Activated CD4-positive, alpha-beta T cell treated with anti-CD3 and anti-CD28 coated beads, Interleukin-2, Interleukin-4, amounts not matched to agents 100 ng/mL and 50 ng/mL, durations not matched to agents 16 hours and 8 hours (primary cell): ENCODE measurements around the gene PARD3B.

ENCODE experiments used
- DNase-seq: peaks from one replicate; pipeline ENCODE4 v3.0.0-alpha.2; 2020; ENCODE audit warnings: low spot score

Gene PARD3B

GRCh38 chr2:204591225-204591624 lies 46.0 kb downstream of the PARD3B start:
- DNase-seq = no peak

- no peak for DNase-seq
Observed at GRCh38 chr2:204604061-204604460, 58.8 kb downstream of the PARD3B start.

GRCh38 chr2:204608237-204608939 lies 63.1 kb downstream of the PARD3B start:
- no peak for DNase-seq

GRCh38 chr2:204611017-204611631 lies 65.8 kb downstream of the PARD3B start:
- DNase-seq = no peak

GRCh38 chr2:204611764-204612163 lies 66.5 kb downstream of the PARD3B start:
- DNase-seq = no peak

- DNase-seq = no peak
Observed at GRCh38 chr2:204613635-204614034, 68.4 kb downstream of the PARD3B start.

- DNase-seq = no peak
Observed at GRCh38 chr2:204615456-204615855, 70.2 kb downstream of the PARD3B start.

GRCh38 chr2:204625135-204625534 lies 79.9 kb downstream of the PARD3B start:
- DNase-seq = no peak

GRCh38 chr2:204628926-204629712 lies 83.8 kb downstream of the PARD3B start:
- DNase-seq = no peak

GRCh38 chr2:204632410-204632809 lies 87.1 kb downstream of the PARD3B start:
- no peak for DNase-seq

GRCh38 chr2:204634564-204634963 lies 89.3 kb downstream of the PARD3B start:
- DNase-seq = no peak

GRCh38 chr2:204635478-204635877 lies 90.2 kb downstream of the PARD3B start:
- no peak for DNase-seq

GRCh38 chr2:204638471-204639194 lies 93.4 kb downstream of the PARD3B start:
- no peak for DNase-seq

- DNase-seq = no peak
Observed at GRCh38 chr2:204643326-204643725, 98.1 kb downstream of the PARD3B start.

- DNase-seq = no peak
Observed at GRCh38 chr2:204645018-204645773, 99.9 kb downstream of the PARD3B start.

GRCh38 chr2:204647626-204648025 lies 102.4 kb downstream of the PARD3B start:
- no peak for DNase-seq

- no peak for DNase-seq
Observed at GRCh38 chr2:204650611-204651010, 105.3 kb downstream of the PARD3B start.

GRCh38 chr2:204652063-204652462 lies 106.8 kb downstream of the PARD3B start:
- no peak for DNase-seq

- DNase-seq = no peak
Observed at GRCh38 chr2:204654669-204655068, 109.4 kb downstream of the PARD3B start.

- DNase-seq = no peak
Observed at GRCh38 chr2:204655101-204655500, 109.8 kb downstream of the PARD3B start.

GRCh38 chr2:204655626-204656025 lies 110.4 kb downstream of the PARD3B start:
- no peak for DNase-seq

- DNase-seq = no peak
Observed at GRCh38 chr2:204657024-204657423, 111.7 kb downstream of the PARD3B start.
